HepG2 (cell line): Measurements from ENCODE around the gene ELP5. TPM values are rescaled to one million over a fixed set of nuclear protein-coding genes. Genes with fewer than 3 reads are reported as not detected.

Experiments used
- BRCA1 ChIP-seq: sonication (generic); formaldehyde crosslinking; IDR thresholded peaks from 2 replicates; pipeline ENCODE4 v1.4.0; 2020; ENCODE audit warnings: missing genetic modification reagents
- BRD4 ChIP-seq: sonication (generic); formaldehyde crosslinking; IDR thresholded peaks from 2 replicates; pipeline ENCODE4 v1.4.0; 2020; ENCODE audit warnings: missing genetic modification reagents
- CEBPZ ChIP-seq: IDR thresholded peaks from 2 replicates; pipeline ENCODE4 v1.6.1; 2012; ENCODE audit warnings: low read length, improper control_type of control experiment
- GLI4 ChIP-seq: sonication (generic); formaldehyde crosslinking; IDR thresholded peaks from 2 replicates; pipeline ENCODE4 v1.5.1; 2020; ENCODE audit warnings: missing genetic modification reagents, mild to moderate bottlenecking, moderate library complexity, borderline replicate concordance
- HNRNPH1 ChIP-seq: fragments of 200-400 bp; formaldehyde crosslinking; optimal IDR thresholded peaks from 2 replicates; pipeline ENCODE3; 2017; ENCODE audit warnings: mild to moderate bottlenecking, low read depth, low read length
- HOXA3 ChIP-seq: sonication (generic); formaldehyde crosslinking; IDR thresholded peaks from 2 replicates; pipeline ENCODE4 v1.5.0; 2020; ENCODE audit warnings: missing genetic modification reagents
- PHB2 ChIP-seq: fragments of 450-650 bp; IDR thresholded peaks from 2 replicates; pipeline ENCODE4 v1.6.1; 2018; ENCODE audit not compliant: partially characterized antibody
- POLR2G ChIP-seq: fragments of 200-400 bp; formaldehyde crosslinking; IDR thresholded peaks from 2 replicates; pipeline ENCODE4 v1.6.1; 2018; ENCODE audit warnings: mild to moderate bottlenecking, low read depth, low read length, moderate library complexity
- RNF219 ChIP-seq: sonication (generic); formaldehyde crosslinking; IDR thresholded peaks from 2 replicates; pipeline ENCODE4 v1.5.0; 2020; ENCODE audit warnings: mild to moderate bottlenecking, missing genetic modification reagents
- TFAP4 ChIP-seq: sonication (generic); IDR thresholded peaks from 2 replicates; pipeline ENCODE4 v1.6.1; 2016; ENCODE audit warnings: low read depth, borderline replicate concordance
- THRA ChIP-seq: sonication (generic); formaldehyde crosslinking; IDR thresholded peaks from 2 replicates; pipeline ENCODE4 v1.4.0; 2020; ENCODE audit warnings: missing genetic modification reagents, borderline replicate concordance
- ZBTB42 ChIP-seq: sonication (generic); formaldehyde crosslinking; IDR thresholded peaks from 2 replicates; pipeline ENCODE4 v1.5.0; 2020; ENCODE audit warnings: mild to moderate bottlenecking, missing genetic modification reagents
- ZFX ChIP-seq: sonication (generic); formaldehyde crosslinking; IDR thresholded peaks from 2 replicates; pipeline ENCODE4 v1.4.0; 2020; ENCODE audit warnings: mild to moderate bottlenecking, low read depth, missing genetic modification reagents, moderate library complexity
- ZNF264 ChIP-seq: sonication (generic); formaldehyde crosslinking; IDR thresholded peaks from 2 replicates; pipeline ENCODE4 v1.4.0; 2020; ENCODE audit warnings: missing genetic modification reagents
- ZNF383 ChIP-seq: sonication (generic); formaldehyde crosslinking; IDR thresholded peaks from 2 replicates; pipeline ENCODE4 v1.4.0; 2020; ENCODE audit warnings: missing genetic modification reagents, mild to moderate bottlenecking, borderline replicate concordance
- ZNF512 ChIP-seq: sonication (generic); formaldehyde crosslinking; IDR thresholded peaks from 2 replicates; pipeline ENCODE4 v1.4.0; 2020; ENCODE audit warnings: mild to moderate bottlenecking, missing genetic modification reagents
- ZNF703 ChIP-seq: sonication (generic); formaldehyde crosslinking; IDR thresholded peaks from 2 replicates; pipeline ENCODE4 v1.5.1; 2020; ENCODE audit warnings: missing genetic modification reagents, mild to moderate bottlenecking, moderate library complexity, borderline replicate concordance
- ZNF75D ChIP-seq: sonication (generic); formaldehyde crosslinking; IDR thresholded peaks from 2 replicates; pipeline ENCODE4 v1.8.1; 2023; ENCODE audit warnings: missing genetic modification reagents, mild to moderate bottlenecking, borderline replicate concordance
- ZNF788 ChIP-seq: sonication (generic); formaldehyde crosslinking; IDR thresholded peaks from 2 replicates; pipeline ENCODE4 v1.5.0; 2020; ENCODE audit warnings: mild to moderate bottlenecking, missing genetic modification reagents, borderline replicate concordance
- polyA plus RNA-seq, 8 experiments: library from polyadenylated mRNA; depleted of rRNA in 3 of 8; stranded (reverse) in 7 of 8; unstranded in 1 of 8; fragments of >200 nt; fragmentation: Illumina TruSeq in 4 of 8; extraction: Trizol in 4 of 8; gene quantifications; 2 replicates each; pipeline versions ENCODE4 v1.2.1 to v1.2.3, GENCODE V29; 2011 to 2016; ENCODE audit warnings: low read depth in 4 of 8, missing spikeins in 1 of 8, mixed read lengths in 1 of 8; ENCODE audit not compliant: insufficient read depth in 1 of 8
- total RNA-seq, 5 experiments: library from RNA; depleted of rRNA; stranded (reverse); fragments of >200 nt; fragmentation: Illumina TruSeq; extraction: Trizol; gene quantifications; 2 replicates each; pipeline ENCODE4 v1.2.3, GENCODE V29; 2016; ENCODE audit warnings: low read depth in 1 of 5

ELP5 gene
- total and polyA plus RNA-seq, 2 of the 13 experiments (the other 11 are each of a cell fraction or from before 2014, with no cell fraction given), result 67.6 to 69.8 TPM

GRCh38 chr17:7252176-7253043, at the start of gene ELP5 (continued):
- TF ChIP-seq ZNF703 (CRISPR knock-in tag), result no peak
- no peak for TF ChIP-seq ZNF264 (CRISPR knock-in tag)
- no peak for TF ChIP-seq CEBPZ
- peak; percentile 81 for TF ChIP-seq BRD4
- no peak for TF ChIP-seq RNF219 (CRISPR knock-in tag)
- peak; percentile 92 for TF ChIP-seq HOXA3
- TF ChIP-seq ZNF512 (CRISPR knock-in tag), result no peak
- TF ChIP-seq ZBTB42 (CRISPR knock-in tag), result 0 out of 2 replicates have a peak, but pooled peaks have one; percentile 81
- TF ChIP-seq POLR2G, result peak; percentile 88
- TF ChIP-seq HNRNPH1, result peak; percentile 77
- TF ChIP-seq TFAP4, result no peak
- no peak; the same call in 1 of the 2 replicates for TF ChIP-seq THRA
- no peak for TF ChIP-seq ZNF383 (CRISPR knock-in tag)
- no peak for TF ChIP-seq ZNF75D (CRISPR knock-in tag)
- peak; percentile 83; the same call in 1 of the 2 replicates for TF ChIP-seq ZNF788 (CRISPR knock-in tag)
- TF ChIP-seq GLI4 (CRISPR knock-in tag), result 0 out of 2 replicates have a peak, but pooled peaks have one; percentile 3
- TF ChIP-seq ZFX (CRISPR knock-in tag), result peak; percentile 97
- no peak for TF ChIP-seq BRCA1
- TF ChIP-seq PHB2, result no peak
